ENCODE results near the gene SRRM3.
"Not testable (repeated sequence)": the region's sequence is repeated elsewhere in the genome, so short reads cannot be mapped to it uniquely, and the experiment has no call there.

SRRM3 gene

GRCh38 chr7:76282344-76283253 lies 80.9 kb downstream of the SRRM3 start:
- Histone ChIP-seq H2AFZ (ENCODE audit: low read depth, low read length) (no peak overlapping the region), H3K4me3 (ENCODE audit: low read length) (peak overlapping the region; percentile 10), H3K4me1 (ENCODE audit: insufficient read depth, low read length) (peaks cover 4% of the 10 kb centered on the region), H3K36me3 (ENCODE audit: insufficient read depth, low read length) (no peaks in the 10 kb centered on the region), H3K27me3 (ENCODE audit: insufficient read depth, low read length) (peaks cover 57% of the 10 kb centered on the region), H3K9me3 (ENCODE audit: low read length) (no peaks in the 10 kb centered on the region)

- H3K27me3 ChIP-seq (ENCODE audit: insufficient read depth, low read length) = peaks cover 50% of the 10 kb centered on the region
- H3K4me3 ChIP-seq (ENCODE audit: low read length) = no peak overlapping the region
- no peaks in the 10 kb centered on the region for H3K9me3 ChIP-seq (ENCODE audit: low read length)
- H3K36me3 ChIP-seq (ENCODE audit: insufficient read depth, low read length) = no peaks in the 10 kb centered on the region
- H3K4me1 ChIP-seq (ENCODE audit: insufficient read depth, low read length) = peaks cover 4% of the 10 kb centered on the region
- H2AFZ ChIP-seq (ENCODE audit: low read depth, low read length) = no peak overlapping the region
These were observed 81.8 kb downstream of the SRRM3 start for GRCh38 chr7:76283254-76284159.

- no peak overlapping the region for H3K4me3 ChIP-seq (ENCODE audit: low read length)
- H2AFZ ChIP-seq (ENCODE audit: low read depth, low read length) = no peak overlapping the region
- H3K9me3 ChIP-seq (ENCODE audit: low read length) = no peaks in the 10 kb centered on the region
- H3K4me1 ChIP-seq (ENCODE audit: insufficient read depth, low read length) = peaks cover 10% of the 10 kb centered on the region
- H3K36me3 ChIP-seq (ENCODE audit: insufficient read depth, low read length) = no peaks in the 10 kb centered on the region
- peaks cover 32% of the 10 kb centered on the region for H3K27me3 ChIP-seq (ENCODE audit: insufficient read depth, low read length)
These were observed 84.1 kb downstream of the SRRM3 start for GRCh38 chr7:76285604-76286374.

GRCh38 chr7:76286842-76287403 lies 85.2 kb downstream of the SRRM3 start:
- no peak overlapping the region for H3K4me3 ChIP-seq (ENCODE audit: low read length)
- H3K4me1 ChIP-seq (ENCODE audit: insufficient read depth, low read length) = peaks cover 9% of the 10 kb centered on the region
- no peak overlapping the region for H2AFZ ChIP-seq (ENCODE audit: low read depth, low read length)
- no peaks in the 10 kb centered on the region for H3K9me3 ChIP-seq (ENCODE audit: low read length)
- no peaks in the 10 kb centered on the region for H3K36me3 ChIP-seq (ENCODE audit: insufficient read depth, low read length)
- peaks cover 25% of the 10 kb centered on the region for H3K27me3 ChIP-seq (ENCODE audit: insufficient read depth, low read length)

- not testable (repeated sequence) for H2AFZ ChIP-seq (ENCODE audit: low read depth, low read length); H3K36me3 ChIP-seq (ENCODE audit: insufficient read depth, low read length); H3K4me3 ChIP-seq (ENCODE audit: low read length); H3K27me3 ChIP-seq (ENCODE audit: insufficient read depth, low read length); H3K9me3 ChIP-seq (ENCODE audit: low read length)
- H3K4me1 ChIP-seq (ENCODE audit: insufficient read depth, low read length) = peaks cover 16% of the 10 kb centered on the region
These were observed 89.2 kb downstream of the SRRM3 start for GRCh38 chr7:76290847-76291350.

GRCh38 chr7:76291351-76292212 lies 89.9 kb downstream of the SRRM3 start:
- no peaks in the 10 kb centered on the region for H3K27me3 ChIP-seq (ENCODE audit: insufficient read depth, low read length)
- no peaks in the 10 kb centered on the region for H3K9me3 ChIP-seq (ENCODE audit: low read length)
- peak overlapping the region; percentile 78 for H2AFZ ChIP-seq (ENCODE audit: low read depth, low read length)
- H3K4me1 ChIP-seq (ENCODE audit: insufficient read depth, low read length) = peaks cover 16% of the 10 kb centered on the region
- peak overlapping the region; percentile 32 for H3K4me3 ChIP-seq (ENCODE audit: low read length)
- H3K36me3 ChIP-seq (ENCODE audit: insufficient read depth, low read length) = no peaks in the 10 kb centered on the region

GRCh38 chr7:76292213-76292573 lies 90.5 kb downstream of the SRRM3 start:
- Histone ChIP-seq H2AFZ (ENCODE audit: low read depth, low read length) (peak overlapping the region; percentile 78), H3K4me1 (ENCODE audit: insufficient read depth, low read length) (peaks cover 16% of the 10 kb centered on the region), H3K36me3 (ENCODE audit: insufficient read depth, low read length) (no peaks in the 10 kb centered on the region), H3K4me3 (ENCODE audit: low read length) (peak overlapping the region; percentile 32), H3K9me3 (ENCODE audit: low read length) (no peaks in the 10 kb centered on the region), H3K27me3 (ENCODE audit: insufficient read depth, low read length) (no peaks in the 10 kb centered on the region)

GRCh38 chr7:76292911-76293310 lies 91.2 kb downstream of the SRRM3 start:
- peaks cover 16% of the 10 kb centered on the region for H3K4me1 ChIP-seq (ENCODE audit: insufficient read depth, low read length)
- H3K4me3 ChIP-seq (ENCODE audit: low read length); H3K27me3 ChIP-seq (ENCODE audit: insufficient read depth, low read length): not testable (repeated sequence)

GRCh38 chr7:76293407-76293901 lies 91.8 kb downstream of the SRRM3 start:
- Histone ChIP-seq H3K4me3 (ENCODE audit: low read length) (no peak overlapping the region), H2AFZ (ENCODE audit: low read depth, low read length) (no peak overlapping the region), H3K27me3 (ENCODE audit: insufficient read depth, low read length) (no peaks in the 10 kb centered on the region), H3K4me1 (ENCODE audit: insufficient read depth, low read length) (peaks cover 16% of the 10 kb centered on the region), H3K9me3 (ENCODE audit: low read length) (no peaks in the 10 kb centered on the region), H3K36me3 (ENCODE audit: insufficient read depth, low read length) (no peaks in the 10 kb centered on the region)

More at GRCh38 chr7:76292911-76293310, 91.2 kb downstream of the SRRM3 start:
- H2AFZ ChIP-seq (ENCODE audit: low read depth, low read length); H3K36me3 ChIP-seq (ENCODE audit: insufficient read depth, low read length); H3K9me3 ChIP-seq (ENCODE audit: low read length): not testable (repeated sequence)

- H3K36me3 ChIP-seq (ENCODE audit: insufficient read depth, low read length) = no peaks in the 10 kb centered on the region
- peaks cover 15% of the 10 kb centered on the region for H3K4me1 ChIP-seq (ENCODE audit: insufficient read depth, low read length)
- no peaks in the 10 kb centered on the region for H3K27me3 ChIP-seq (ENCODE audit: insufficient read depth, low read length)
- no peaks in the 10 kb centered on the region for H3K9me3 ChIP-seq (ENCODE audit: low read length)
- H3K4me3 ChIP-seq (ENCODE audit: low read length) = no peak overlapping the region
- peak overlapping the region; percentile 82 for H2AFZ ChIP-seq (ENCODE audit: low read depth, low read length)
These were observed 92.8 kb downstream of the SRRM3 start for GRCh38 chr7:76294344-76295024.

All from neuron (in vitro differentiated cells).